Ovary (tissue), 3 donors: ENCODE results near the gene CFAP61.

Experiments
- EP300 ChIP-seq: sonication (generic); formaldehyde crosslinking; IDR thresholded peaks from one replicate; pipeline ENCODE4 v1.6.1; 2017; ENCODE audit warnings: antibody characterized with exemption
- POLR2A ChIP-seq: fragments of 450-650 bp; IDR thresholded peaks from one replicate; pipeline ENCODE4 v1.6.1; 2017; ENCODE audit warnings: antibody characterized with exemption, mild to moderate bottlenecking, moderate library complexity
- TF ChIP-seq, protein P1 (sequence below), 3 donors: fragments of 450-650 bp in 2 of 3; fragments of 200-600 bp in 1 of 3; IDR thresholded peaks; one replicate each; pipeline versions ENCODE4 v1.5.1 to v1.8.0; 2016 to 2022; ENCODE audit warnings: antibody characterized with exemption in 3 of 3, mild to moderate bottlenecking in 1 of 3
- donor health status: DM: no; HTN: no; CAD: no.

DNA sequence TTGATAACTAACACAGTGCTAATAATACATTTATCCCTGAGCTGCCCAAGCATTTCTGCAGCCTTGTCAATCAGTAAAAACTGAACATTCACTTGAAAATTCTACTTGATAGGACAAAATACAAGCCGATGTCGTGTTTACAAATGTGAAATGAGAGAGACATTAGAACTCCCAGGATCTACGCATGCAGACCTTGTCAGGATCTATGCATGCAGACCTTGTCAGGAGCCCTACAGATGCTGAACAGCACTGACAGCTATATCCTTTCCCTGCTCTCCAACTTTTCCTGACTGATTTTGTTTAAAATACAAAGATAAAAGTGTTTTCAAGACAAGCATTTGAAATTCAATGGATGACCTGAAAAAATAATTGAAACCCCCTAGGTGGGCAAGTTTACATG, 344.5 kb downstream of the CFAP61 start:
- TF ChIP-seq, protein P1, sequence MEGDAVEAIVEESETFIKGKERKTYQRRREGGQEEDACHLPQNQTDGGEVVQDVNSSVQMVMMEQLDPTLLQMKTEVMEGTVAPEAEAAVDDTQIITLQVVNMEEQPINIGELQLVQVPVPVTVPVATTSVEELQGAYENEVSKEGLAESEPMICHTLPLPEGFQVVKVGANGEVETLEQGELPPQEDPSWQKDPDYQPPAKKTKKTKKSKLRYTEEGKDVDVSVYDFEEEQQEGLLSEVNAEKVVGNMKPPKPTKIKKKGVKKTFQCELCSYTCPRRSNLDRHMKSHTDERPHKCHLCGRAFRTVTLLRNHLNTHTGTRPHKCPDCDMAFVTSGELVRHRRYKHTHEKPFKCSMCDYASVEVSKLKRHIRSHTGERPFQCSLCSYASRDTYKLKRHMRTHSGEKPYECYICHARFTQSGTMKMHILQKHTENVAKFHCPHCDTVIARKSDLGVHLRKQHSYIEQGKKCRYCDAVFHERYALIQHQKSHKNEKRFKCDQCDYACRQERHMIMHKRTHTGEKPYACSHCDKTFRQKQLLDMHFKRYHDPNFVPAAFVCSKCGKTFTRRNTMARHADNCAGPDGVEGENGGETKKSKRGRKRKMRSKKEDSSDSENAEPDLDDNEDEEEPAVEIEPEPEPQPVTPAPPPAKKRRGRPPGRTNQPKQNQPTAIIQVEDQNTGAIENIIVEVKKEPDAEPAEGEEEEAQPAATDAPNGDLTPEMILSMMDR (IDR thresholded peaks at IDR 0.05) = no peak
- no peak for TF ChIP-seq EP300
- TF ChIP-seq POLR2A = no peak
